GM12801 (cell line): ENCODE measurements around the gene AFM.

Experiments
- CTCF ChIP-seq: IDR thresholded peaks from one replicate; pipeline ENCODE4 v1.5.1; 2011; ENCODE audit warnings: control low read depth; ENCODE audit not compliant: insufficient read length; ENCODE audit errors: extremely low read depth

The AFM gene

DNA sequence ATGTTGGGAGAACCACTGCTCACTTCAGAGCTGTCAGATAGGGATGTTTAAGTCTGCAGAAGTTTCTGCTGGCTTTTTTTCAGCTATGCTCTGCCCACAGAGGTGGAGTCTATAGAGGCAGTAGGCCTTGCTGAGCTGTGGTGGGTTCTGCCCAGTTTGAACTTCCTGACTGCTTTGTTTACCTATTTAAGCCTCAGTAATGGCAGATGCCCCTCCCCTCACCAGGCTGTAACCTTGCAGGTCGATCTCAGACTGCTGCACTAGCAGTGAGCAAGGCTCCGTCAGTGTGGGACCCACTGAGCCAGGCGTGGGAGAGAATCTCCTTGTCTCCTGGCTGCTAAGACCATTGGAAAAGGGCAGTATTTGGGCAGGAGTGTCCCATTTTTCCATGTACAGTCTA is 36.8 kb downstream of the AFM start:
- TF ChIP-seq CTCF, result no peak

DNA sequence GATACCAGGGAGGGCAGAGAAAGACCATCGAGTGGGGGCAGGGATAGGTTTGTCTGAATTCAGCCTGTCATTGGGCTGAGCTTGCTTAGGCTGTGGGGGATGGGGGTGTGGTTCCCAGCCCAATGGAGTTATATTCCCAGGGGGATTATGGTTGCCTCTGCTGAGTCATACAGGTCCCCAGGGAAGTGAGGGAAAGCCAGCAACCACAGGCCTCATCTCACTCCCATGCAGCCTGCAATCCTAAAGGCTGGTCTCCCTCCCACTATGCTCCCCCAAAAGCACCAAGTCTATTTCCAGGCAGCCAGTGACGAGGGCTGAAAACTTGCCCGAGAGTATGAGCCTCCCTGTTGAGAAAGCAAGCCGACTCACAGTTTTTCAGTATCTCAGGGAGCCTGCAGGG is 39.3 kb downstream of the AFM start:
- no peak for TF ChIP-seq CTCF

DNA sequence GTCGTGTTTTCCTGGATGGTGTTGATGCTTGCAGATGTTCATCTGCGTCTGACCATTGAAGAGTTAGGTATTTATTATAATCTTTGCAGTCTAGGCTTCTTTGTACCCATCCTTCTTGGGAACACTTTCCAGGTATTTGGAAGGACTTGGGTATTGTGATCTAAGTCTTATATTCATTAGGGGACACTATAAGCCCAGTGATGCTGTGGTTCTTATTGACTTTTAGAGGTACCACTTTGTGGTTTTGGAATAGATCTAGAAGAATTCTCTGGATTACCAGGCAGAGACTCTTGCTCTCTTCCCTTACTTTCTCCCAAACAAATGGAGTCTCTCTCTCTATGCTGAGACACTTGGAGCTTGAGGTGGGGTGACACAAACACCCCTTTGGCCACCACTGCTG is 41.6 kb downstream of the AFM start:
- no peak for TF ChIP-seq CTCF

- TF ChIP-seq CTCF, result no peak
Measured at GRCh38 chr4:73525611-73526010, 44.1 kb downstream of the AFM start.

DNA sequence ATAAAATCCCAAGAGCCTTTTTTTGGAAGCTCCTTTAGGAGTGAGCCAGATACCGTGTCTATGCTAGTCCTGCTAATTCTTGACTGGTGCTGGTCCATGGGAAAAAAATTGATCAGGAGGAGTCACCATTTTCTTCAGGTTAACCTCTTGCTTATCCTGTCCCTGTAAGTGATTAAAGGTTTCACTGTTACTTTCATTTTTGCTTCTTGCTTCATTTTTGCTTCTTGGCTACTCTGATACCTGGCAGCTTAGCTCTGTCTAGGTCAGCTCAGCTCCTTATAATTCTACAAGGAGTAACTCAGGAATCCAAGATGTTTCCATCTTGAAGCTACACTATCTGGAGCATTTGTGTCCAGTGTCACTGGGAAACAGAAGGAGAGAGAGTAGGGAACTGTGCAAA is 45.7 kb downstream of the AFM start:
- TF ChIP-seq CTCF, result no peak

- no peak for TF ChIP-seq CTCF
Measured at GRCh38 chr4:73528171-73528570, 46.6 kb downstream of the AFM start.

DNA sequence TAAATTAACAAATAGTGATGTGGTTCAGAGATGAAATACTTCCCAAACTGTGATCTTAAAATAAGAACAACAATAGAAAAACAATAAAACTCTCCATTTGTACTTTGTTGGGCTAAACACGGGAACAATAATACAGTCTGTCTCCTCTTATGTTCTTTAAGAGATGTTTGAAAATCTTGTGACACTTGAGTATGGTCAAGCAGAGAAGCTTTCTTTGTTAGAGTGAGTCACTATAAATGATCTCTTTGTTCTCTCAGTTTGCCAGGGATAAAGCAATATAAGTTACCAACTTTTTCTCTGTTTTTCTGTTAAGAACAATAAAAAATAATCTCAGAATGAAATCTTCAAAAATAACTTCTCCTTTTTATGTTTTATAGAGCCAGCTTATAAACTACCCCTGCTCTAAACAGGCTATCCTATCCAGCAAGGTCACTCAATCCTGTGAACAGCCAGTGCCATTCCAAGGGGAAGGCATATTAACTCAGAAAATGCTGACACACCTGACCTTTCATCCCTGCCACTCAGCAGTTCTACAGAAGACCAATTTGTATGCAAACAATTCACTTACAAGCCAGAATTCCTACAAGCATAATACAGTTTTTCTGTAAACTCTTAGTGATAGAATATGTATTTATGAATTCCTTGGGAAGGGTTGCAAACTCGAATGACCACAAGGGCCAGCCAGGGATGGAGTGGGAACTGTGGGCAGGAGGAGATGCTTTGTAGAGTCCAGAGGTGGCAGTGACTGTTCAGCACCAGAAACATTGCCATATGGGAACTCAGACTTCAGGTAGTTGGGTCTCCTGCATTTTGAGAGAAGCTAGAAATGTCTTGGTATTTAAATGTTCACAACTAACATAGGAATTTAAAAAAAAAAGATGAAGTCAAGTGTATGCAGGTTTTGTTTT is 52.2 kb downstream of the AFM start:
- no peak for TF ChIP-seq CTCF
